Immature natural killer cell (primary cell): ENCODE data around the gene MAST4. TPM values are rescaled to one million over a fixed set of nuclear protein-coding genes. Genes with fewer than 3 reads are reported as not detected.

Experiments
- DNase-seq, 3 donors: peaks; one replicate each; pipeline ENCODE4 v3.0.0; 2022; ENCODE audit warnings: mixed read lengths in 1 of 3
- H3K27ac Mint-ChIP-seq, 6 donors: one replicate each; pipeline ENCODE4 v1.8.0; 2020; ENCODE audit warnings: mixed read lengths in 6 of 6, mild to moderate bottlenecking in 5 of 6, inconsistent platforms in 4 of 6, moderate library complexity in 3 of 6
- H3K27me3 Mint-ChIP-seq, 3 donors: one replicate each; pipeline ENCODE4 v1.8.0; 2020 to 2021; ENCODE audit warnings: low read depth in 3 of 3, mild to moderate bottlenecking in 3 of 3, mixed read lengths in 3 of 3, moderate library complexity in 3 of 3, inconsistent platforms in 1 of 3
- H3K36me3 Mint-ChIP-seq, 3 donors: one replicate each; pipeline ENCODE4 v1.8.0; 2020; ENCODE audit warnings: mixed read lengths in 3 of 3, inconsistent platforms in 2 of 3, mild to moderate bottlenecking in 2 of 3
- H3K4me1 Mint-ChIP-seq, 2 donors: one replicate each; pipeline ENCODE4 v1.8.0; 2020; ENCODE audit warnings: inconsistent platforms in 2 of 2, mild to moderate bottlenecking in 2 of 2, mixed read lengths in 2 of 2, moderate library complexity in 1 of 2
- H3K4me3 Mint-ChIP-seq, 5 donors: one replicate each; pipeline ENCODE4 v1.8.0; 2020; ENCODE audit warnings: mild to moderate bottlenecking in 5 of 5, mixed read lengths in 5 of 5, inconsistent platforms in 3 of 5, moderate library complexity in 3 of 5
- H3K9me3 Mint-ChIP-seq, 6 donors: one replicate each; pipeline ENCODE4 v1.8.0; 2020; ENCODE audit warnings: mild to moderate bottlenecking in 6 of 6, mixed read lengths in 6 of 6, inconsistent platforms in 4 of 6, moderate library complexity in 3 of 6
- polyA plus RNA-seq, 3 donors: library from polyadenylated mRNA; unstranded; fragments of 300-500 nt; fragmentation: Illumina TruSeq; gene quantifications; one replicate each; pipeline ENCODE4 v1.2.3, GENCODE V29; 2021

The MAST4 gene
- polyA plus RNA-seq, 3 donors from 2014 or later: 0.51 to 2.8 (median 1.1) TPM

- peaks cover 0 to 7% (median 6%) of the 10 kb centered on the region in 3 donors for H3K27me3 Mint-ChIP-seq
- peak overlapping the region in 1 of 6 donors; percentile 23 for H3K27ac Mint-ChIP-seq
- no peak overlapping the region for H3K4me3 Mint-ChIP-seq
- H3K36me3 Mint-ChIP-seq: peaks cover 12 to 17% (median 14%) of the 10 kb centered on the region in 3 donors
- no peak for DNase-seq
- peaks cover 7 to 25% (median 16%) of the 10 kb centered on the region in 6 donors for H3K9me3 Mint-ChIP-seq
- peaks cover 19 to 32% of the 10 kb centered on the region in 2 donors for H3K4me1 Mint-ChIP-seq
These were observed 583.6 kb downstream of the MAST4 start for GRCh38 chr5:67179697-67180361.

- Mint-ChIP-seq H3K4me3 (peak overlapping the region; percentile 2 to 66 (median 27)), H3K27me3 (peaks cover 2 to 6% (median 4%) of the 10 kb centered on the region in 3 donors), H3K9me3 (peaks cover 2 to 16% (median 9%) of the 10 kb centered on the region in 6 donors), H3K27ac (peak overlapping the region; percentile 16 to 83 (median 74)), H3K4me1 (peaks cover 19 to 36% of the 10 kb centered on the region in 2 donors), H3K36me3 (peaks cover 8 to 11% (median 8%) of the 10 kb centered on the region in 3 donors)
- DNase-seq: no peak
These were observed 585.5 kb downstream of the MAST4 start for GRCh38 chr5:67181648-67182221.

DNA sequence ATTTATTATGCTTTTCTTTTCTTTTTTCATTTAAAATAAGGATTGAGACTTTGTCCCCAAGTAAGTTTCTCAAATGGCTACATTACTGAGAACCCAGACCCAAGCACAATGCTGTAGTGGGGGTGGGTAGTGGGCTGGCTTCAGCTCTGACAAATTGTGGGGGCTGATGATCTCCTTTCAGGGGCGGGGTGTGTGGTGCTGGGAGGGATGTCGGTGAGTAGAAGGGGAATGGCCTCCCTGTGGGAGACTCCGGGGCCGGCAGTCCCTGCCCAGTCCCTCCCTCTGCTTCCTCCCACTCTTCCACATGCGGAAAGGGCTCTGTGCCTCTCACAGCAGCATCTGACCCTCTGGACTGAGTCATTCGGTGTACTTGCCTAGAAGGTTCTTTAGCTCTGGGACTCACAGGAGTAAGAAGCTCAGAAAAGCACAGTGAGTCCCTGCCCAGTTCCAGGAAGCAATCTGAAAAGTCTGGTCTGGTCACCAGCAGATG, 586.2 kb downstream of the MAST4 start:
- Mint-ChIP-seq H3K9me3 (peaks cover 0 to 10% (median 4%) of the 10 kb centered on the region in 6 donors), H3K4me1 (peaks cover 20 to 42% of the 10 kb centered on the region in 2 donors), H3K36me3 (peaks cover 2 to 5% (median 2%) of the 10 kb centered on the region in 3 donors), H3K27me3 (peaks cover 2 to 4% (median 3%) of the 10 kb centered on the region in 3 donors), H3K4me3 (peak overlapping the region in 2 of 5 donors; percentile 31 to 53), H3K27ac (peak overlapping the region; percentile 25 to 78 (median 46))
- DNase-seq: no peak

DNA sequence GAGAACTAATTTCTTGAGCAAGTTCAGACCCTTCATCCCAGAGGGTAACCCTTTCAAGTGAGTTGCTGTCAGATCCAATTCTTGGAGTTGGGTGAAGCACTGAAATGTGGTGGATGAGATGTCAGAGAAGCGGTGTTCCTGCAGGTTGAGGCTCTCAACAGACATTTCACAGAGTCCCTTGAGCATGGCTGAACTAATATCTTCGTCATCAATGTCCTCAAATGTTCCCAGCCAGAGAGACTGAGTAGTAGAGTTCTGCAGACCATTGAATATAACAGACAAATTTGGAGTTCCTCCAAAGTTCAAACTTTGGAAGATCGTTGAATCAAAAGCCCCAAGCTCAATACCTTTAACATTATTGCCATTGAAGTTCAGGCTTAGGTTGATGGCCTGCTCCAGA, 587.7 kb downstream of the MAST4 start:
- Mint-ChIP-seq H3K4me1 (peaks cover 29 to 54% of the 10 kb centered on the region in 2 donors), H3K36me3 (no peaks in the 10 kb centered on the region), H3K27ac (no peak overlapping the region), H3K9me3 (no peaks in the 10 kb centered on the region), H3K4me3 (no peak overlapping the region), H3K27me3 (peaks cover 0 to 2% (median 2%) of the 10 kb centered on the region in 3 donors)
- no peak for DNase-seq

DNA sequence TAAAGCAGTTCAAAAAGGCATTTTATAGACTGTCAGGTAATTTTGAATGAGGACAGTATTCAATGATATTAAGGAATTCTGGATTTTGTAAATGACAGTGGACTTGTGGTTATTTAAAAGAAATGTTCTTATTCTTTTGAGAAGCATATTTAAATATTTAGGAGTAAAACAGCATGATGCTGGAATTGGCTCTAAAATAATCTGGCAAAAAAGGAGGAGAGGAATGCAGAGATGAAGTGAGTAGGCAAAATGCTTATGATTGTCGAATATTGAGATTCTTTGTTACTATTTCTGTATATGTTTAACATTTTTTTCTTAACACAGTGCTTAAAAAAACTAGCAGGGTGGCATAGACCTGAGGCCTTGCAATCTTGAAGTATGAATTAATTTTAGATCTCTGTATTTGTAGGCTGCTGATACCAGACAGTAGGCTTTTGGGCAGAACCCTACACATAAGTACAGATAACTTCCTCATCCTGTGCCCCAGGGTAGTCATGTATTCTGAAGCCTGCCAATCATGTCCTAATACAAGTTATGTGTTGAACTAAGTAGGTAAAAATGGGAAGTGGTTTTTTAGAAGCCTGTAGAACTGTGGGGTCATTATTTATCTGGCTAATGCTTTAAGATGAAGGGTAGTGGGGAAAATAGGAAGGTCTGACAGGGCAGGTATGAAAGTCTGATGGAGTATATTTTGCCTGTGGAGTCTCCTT, 591.0 kb downstream of the MAST4 start:
- Mint-ChIP-seq H3K9me3 (no peaks in the 10 kb centered on the region), H3K27me3 (peaks cover 1 to 3% (median 2%) of the 10 kb centered on the region in 3 donors), H3K4me1 (peaks cover 14 to 36% of the 10 kb centered on the region in 2 donors)

DNA sequence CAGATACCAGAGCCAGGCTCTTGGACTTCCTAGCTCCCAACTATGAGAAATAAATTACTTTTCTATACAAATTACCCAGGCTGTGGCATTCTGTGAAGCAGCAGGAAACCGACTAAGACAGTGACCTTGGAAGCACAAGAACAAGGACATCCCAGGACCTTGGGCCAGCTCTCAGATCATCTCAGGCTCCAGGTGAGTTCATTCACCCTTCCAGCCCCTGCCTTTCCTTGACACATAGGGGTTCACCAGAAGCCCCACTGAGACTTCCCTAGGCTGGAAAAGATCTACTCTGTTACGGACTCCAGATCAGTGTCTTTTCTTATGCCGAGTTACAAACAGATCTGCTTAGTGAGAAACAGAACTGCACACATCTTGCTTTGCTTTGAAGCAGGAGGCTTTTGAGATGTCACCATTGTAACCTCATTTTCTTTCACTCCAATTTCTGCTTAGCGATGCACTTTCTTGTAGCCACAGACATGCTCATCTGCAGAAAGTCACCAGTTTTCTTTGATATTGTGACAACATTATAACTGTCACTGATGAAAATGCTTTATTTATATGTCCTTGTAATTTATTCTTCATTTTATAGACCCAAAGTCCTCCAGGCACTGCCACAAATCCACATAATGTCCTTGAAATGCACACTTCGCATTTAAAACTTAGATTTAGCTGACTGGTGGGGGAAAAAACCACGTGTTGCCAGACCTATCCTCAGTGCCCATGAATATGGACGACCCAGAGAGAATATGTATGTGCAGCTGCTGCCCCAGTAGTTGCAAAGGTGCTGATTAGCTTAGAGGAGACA, 592.3 kb downstream of the MAST4 start:
- Mint-ChIP-seq H3K4me1 (peaks cover 10 to 25% of the 10 kb centered on the region in 2 donors), H3K27me3 (peaks cover 1 to 3% (median 2%) of the 10 kb centered on the region in 3 donors), H3K4me3 (no peak overlapping the region), H3K27ac (peak overlapping the region in 2 of 6 donors; percentile 15 to 24), H3K9me3 (no peaks in the 10 kb centered on the region), H3K36me3 (no peaks in the 10 kb centered on the region)
- DNase-seq: no peak

More for the DNA sequence above, 591.0 kb downstream of the MAST4 start:
- H3K4me3 Mint-ChIP-seq: no peak overlapping the region
- no peak for DNase-seq
- no peaks in the 10 kb centered on the region for H3K36me3 Mint-ChIP-seq
- peak overlapping the region in 1 of 6 donors; percentile 32 for H3K27ac Mint-ChIP-seq

- peaks cover 1 to 3% (median 2%) of the 10 kb centered on the region in 3 donors for H3K27me3 Mint-ChIP-seq
- no peaks in the 10 kb centered on the region for H3K36me3 Mint-ChIP-seq
- no peak overlapping the region for H3K27ac Mint-ChIP-seq
- peaks cover 10 to 25% of the 10 kb centered on the region in 2 donors for H3K4me1 Mint-ChIP-seq
- H3K9me3 Mint-ChIP-seq: no peaks in the 10 kb centered on the region
- no peak for DNase-seq
- H3K4me3 Mint-ChIP-seq: no peak overlapping the region
These were observed 592.8 kb downstream of the MAST4 start for GRCh38 chr5:67189079-67189354.

- H3K36me3 Mint-ChIP-seq: peaks cover 0 to 7% (median 0%) of the 10 kb centered on the region in 3 donors
- no peaks in the 10 kb centered on the region for H3K9me3 Mint-ChIP-seq
- H3K27me3 Mint-ChIP-seq: peaks cover 0 to 7% (median 1%) of the 10 kb centered on the region in 3 donors
- no peak for DNase-seq
- no peak overlapping the region for H3K27ac Mint-ChIP-seq
- peaks cover 10 to 25% of the 10 kb centered on the region in 2 donors for H3K4me1 Mint-ChIP-seq
- H3K4me3 Mint-ChIP-seq: no peak overlapping the region
These were observed 593.7 kb downstream of the MAST4 start for GRCh38 chr5:67189931-67190330.

- no peak for DNase-seq
- H3K9me3 Mint-ChIP-seq: no peaks in the 10 kb centered on the region
- peaks cover 0 to 7% (median 1%) of the 10 kb centered on the region in 3 donors for H3K27me3 Mint-ChIP-seq
- peaks cover 10 to 25% of the 10 kb centered on the region in 2 donors for H3K4me1 Mint-ChIP-seq
- H3K36me3 Mint-ChIP-seq: peaks cover 0 to 7% (median 0%) of the 10 kb centered on the region in 3 donors
- no peak overlapping the region for H3K27ac Mint-ChIP-seq
- H3K4me3 Mint-ChIP-seq: no peak overlapping the region
These were observed 594.2 kb downstream of the MAST4 start for GRCh38 chr5:67190410-67190809.

DNA sequence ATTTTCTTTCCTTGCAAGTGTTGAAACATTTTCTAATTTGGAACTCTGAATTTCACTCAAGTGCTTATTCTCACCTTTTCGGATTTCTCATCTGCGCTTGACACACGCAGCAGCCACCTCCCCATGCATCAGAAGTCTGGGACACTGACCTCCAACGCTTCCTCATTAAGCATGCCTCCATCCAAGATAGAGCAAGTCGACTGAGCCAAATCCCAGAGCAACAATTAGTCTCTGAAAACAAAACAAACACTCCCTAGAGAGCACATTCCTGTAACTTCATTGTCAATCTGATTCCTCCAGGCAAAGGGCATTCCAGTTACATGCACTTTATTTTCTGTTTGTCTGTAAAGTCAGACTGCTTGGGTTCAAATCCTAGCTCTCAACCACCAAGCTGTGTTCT, 594.7 kb downstream of the MAST4 start:
- H3K4me1 Mint-ChIP-seq: peaks cover 10 to 25% of the 10 kb centered on the region in 2 donors

DNA sequence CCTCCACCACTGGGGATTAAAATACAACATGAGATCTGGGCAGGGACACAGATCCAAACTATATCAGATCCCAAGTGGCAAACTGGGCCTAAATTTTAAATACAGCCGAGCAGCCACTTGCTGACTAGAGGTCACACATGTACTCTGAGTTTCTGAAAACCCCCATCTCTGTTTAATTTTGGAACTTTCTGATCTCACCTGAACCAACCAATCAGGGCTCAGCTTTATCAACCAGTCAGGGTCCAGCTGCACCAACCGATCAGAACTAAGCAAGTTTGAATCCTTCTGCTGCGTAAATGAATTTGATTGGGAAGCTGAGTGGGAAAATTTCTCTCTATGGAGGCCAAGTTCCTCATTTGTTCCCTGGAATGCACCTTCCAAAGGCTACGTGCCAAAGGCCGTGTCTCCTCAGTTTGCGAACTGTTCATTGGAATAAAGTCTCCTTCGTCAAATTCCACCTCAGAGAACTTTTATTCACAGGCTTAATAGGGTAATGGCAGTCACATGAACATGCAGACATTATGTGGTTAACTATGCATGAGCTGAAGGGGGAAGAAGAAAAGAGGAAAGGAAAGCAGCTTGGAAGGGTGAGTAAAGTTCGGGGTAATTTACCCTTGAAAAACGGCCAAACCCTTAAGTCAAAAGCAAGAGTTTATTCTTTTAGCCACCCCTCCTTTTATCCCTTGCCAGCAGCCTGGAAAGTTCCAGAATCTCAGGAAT, 596.7 kb downstream of the MAST4 start:
- peaks cover 0 to 6% (median 1%) of the 10 kb centered on the region in 3 donors for H3K27me3 Mint-ChIP-seq
- DNase-seq: no peak
- no peak overlapping the region for H3K4me3 Mint-ChIP-seq
- H3K36me3 Mint-ChIP-seq: peaks cover 0 to 7% (median 0%) of the 10 kb centered on the region in 3 donors
- H3K27ac Mint-ChIP-seq: no peak overlapping the region
- no peaks in the 10 kb centered on the region for H3K9me3 Mint-ChIP-seq
- H3K4me1 Mint-ChIP-seq: peaks cover 7 to 11% of the 10 kb centered on the region in 2 donors

More for the DNA sequence above, 594.7 kb downstream of the MAST4 start:
- Mint-ChIP-seq H3K4me3 (no peak overlapping the region), H3K27ac (no peak overlapping the region), H3K9me3 (no peaks in the 10 kb centered on the region), H3K36me3 (peaks cover 0 to 7% (median 0%) of the 10 kb centered on the region in 3 donors), H3K27me3 (peaks cover 0 to 7% (median 1%) of the 10 kb centered on the region in 3 donors)
- DNase-seq: no peak

- H3K27me3 Mint-ChIP-seq: peaks cover 0 to 6% (median 1%) of the 10 kb centered on the region in 3 donors
- no peaks in the 10 kb centered on the region for H3K9me3 Mint-ChIP-seq
- no peak overlapping the region for H3K4me3 Mint-ChIP-seq
- peaks cover 5 to 8% of the 10 kb centered on the region in 2 donors for H3K4me1 Mint-ChIP-seq
- H3K27ac Mint-ChIP-seq: no peak overlapping the region
- no peak for DNase-seq
- peaks cover 0 to 7% (median 0%) of the 10 kb centered on the region in 3 donors for H3K36me3 Mint-ChIP-seq
These were observed 597.2 kb downstream of the MAST4 start for GRCh38 chr5:67193439-67193807.
